Peyer's patch (tissue), 4 donors: ENCODE data around the gene ADGRD1. TPM values are rescaled to one million over a fixed set of nuclear protein-coding genes. Genes with fewer than 3 reads are reported as not detected.
A peak's percentile ranks its signal among the peaks of the same experiment; 100 is the strongest.

ENCODE experiments used
- DNase-seq, 3 donors: peaks; one replicate each; pipeline ENCODE4 v3.0.0-alpha.2; 2017 to 2019
- H3K27ac ChIP-seq, 4 donors: fragments of 200-600 bp; sonication (generic); one replicate each; pipeline ENCODE4 v1.5.1; 2016 to 2019
- H3K27me3 ChIP-seq, 2 donors: fragments of 200-600 bp; sonication (generic); one replicate each; pipeline ENCODE4 v1.5.1; 2019
- H3K36me3 ChIP-seq, 3 donors: fragments of 200-600 bp; sonication (generic); one replicate each; pipeline ENCODE4 v1.5.1; 2016 to 2019
- H3K4me1 ChIP-seq, 4 donors: fragments of 200-600 bp; sonication (generic); one replicate each; pipeline ENCODE4 v1.5.1; 2016 to 2019
- H3K4me3 ChIP-seq, 4 donors: fragments of 200-600 bp; sonication (generic); 1 replicate in 3 of 4; 2 replicates in 1 of 4; pipeline ENCODE4 v1.5.1; 2016 to 2019; ENCODE audit warnings: mild to moderate bottlenecking in 1 of 4
- H3K9me3 ChIP-seq, 4 donors: fragments of 200-600 bp; sonication (generic); one replicate each; pipeline ENCODE4 v1.5.1; 2016 to 2019; ENCODE audit warnings: mild to moderate bottlenecking in 1 of 4
- POLR2A ChIP-seq, 2 donors: fragments of 450-650 bp; IDR thresholded peaks; one replicate each; pipeline ENCODE4 v1.5.1; 2017; ENCODE audit warnings: antibody characterized with exemption in 2 of 2, mild to moderate bottlenecking in 2 of 2, moderate library complexity in 2 of 2
- total RNA-seq, 4 donors: library from RNA; depleted of rRNA; stranded (reverse); fragments of >200 nt; gene quantifications; one replicate each; pipeline ENCODE4 v1.1.0, GENCODE V29; 2016
- TF ChIP-seq, protein P1 (sequence below), 6 experiments: fragments of 450-650 bp in 4 of 6; fragments of 200-600 bp in 2 of 6; sonication (generic) in 1 of 6; IDR thresholded peaks; one replicate each; pipeline ENCODE4 v1.5.1; 2017 to 2019; ENCODE audit warnings: antibody characterized with exemption in 6 of 6, mild to moderate bottlenecking in 3 of 6, moderate library complexity in 1 of 6

Gene ADGRD1
- total RNA-seq, 4 donors from 2014 or later: 7.0 to 42.9 (median 27.9) TPM

GRCh38 chr12:131008131-131008912, 54.6 kb downstream of the ADGRD1 start:
- Histone ChIP-seq H3K27ac (peak overlapping the region in 1 of 4 donors; percentile 31), H3K4me3 (no peak overlapping the region), H3K4me1 (no peaks in the 10 kb centered on the region), H3K9me3 (no peaks in the 10 kb centered on the region), H3K27me3 (no peaks in the 10 kb centered on the region), H3K36me3 (no peaks in the 10 kb centered on the region)
- TF ChIP-seq, protein P1, sequence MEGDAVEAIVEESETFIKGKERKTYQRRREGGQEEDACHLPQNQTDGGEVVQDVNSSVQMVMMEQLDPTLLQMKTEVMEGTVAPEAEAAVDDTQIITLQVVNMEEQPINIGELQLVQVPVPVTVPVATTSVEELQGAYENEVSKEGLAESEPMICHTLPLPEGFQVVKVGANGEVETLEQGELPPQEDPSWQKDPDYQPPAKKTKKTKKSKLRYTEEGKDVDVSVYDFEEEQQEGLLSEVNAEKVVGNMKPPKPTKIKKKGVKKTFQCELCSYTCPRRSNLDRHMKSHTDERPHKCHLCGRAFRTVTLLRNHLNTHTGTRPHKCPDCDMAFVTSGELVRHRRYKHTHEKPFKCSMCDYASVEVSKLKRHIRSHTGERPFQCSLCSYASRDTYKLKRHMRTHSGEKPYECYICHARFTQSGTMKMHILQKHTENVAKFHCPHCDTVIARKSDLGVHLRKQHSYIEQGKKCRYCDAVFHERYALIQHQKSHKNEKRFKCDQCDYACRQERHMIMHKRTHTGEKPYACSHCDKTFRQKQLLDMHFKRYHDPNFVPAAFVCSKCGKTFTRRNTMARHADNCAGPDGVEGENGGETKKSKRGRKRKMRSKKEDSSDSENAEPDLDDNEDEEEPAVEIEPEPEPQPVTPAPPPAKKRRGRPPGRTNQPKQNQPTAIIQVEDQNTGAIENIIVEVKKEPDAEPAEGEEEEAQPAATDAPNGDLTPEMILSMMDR (IDR thresholded peaks at IDR 0.05): no peak
- no peak for TF ChIP-seq POLR2A (IDR thresholded peaks at IDR 0.05)
- no peak for DNase-seq

GRCh38 chr12:131008913-131009270, 55.2 kb downstream of the ADGRD1 start:
- Histone ChIP-seq H3K4me1 (no peaks in the 10 kb centered on the region), H3K4me3 (no peak overlapping the region), H3K36me3 (no peaks in the 10 kb centered on the region), H3K9me3 (no peaks in the 10 kb centered on the region), H3K27ac (no peak overlapping the region), H3K27me3 (no peaks in the 10 kb centered on the region)
- DNase-seq: no peak
- TF ChIP-seq, protein P1 (IDR thresholded peaks at IDR 0.05): no peak
- TF ChIP-seq POLR2A (IDR thresholded peaks at IDR 0.05): no peak

GRCh38 chr12:131009595-131010395, 56.1 kb downstream of the ADGRD1 start:
- no peak for DNase-seq
- H3K27ac ChIP-seq: no peak overlapping the region

GRCh38 chr12:131010396-131011131, 56.9 kb downstream of the ADGRD1 start:
- H3K9me3 ChIP-seq: no peaks in the 10 kb centered on the region
- no peak overlapping the region for H3K27ac ChIP-seq
- no peak for TF ChIP-seq POLR2A (IDR thresholded peaks at IDR 0.05)
- TF ChIP-seq, protein P1 (IDR thresholded peaks at IDR 0.05): no peak
- H3K4me1 ChIP-seq: no peaks in the 10 kb centered on the region
- no peaks in the 10 kb centered on the region for H3K27me3 ChIP-seq
- no peak overlapping the region for H3K4me3 ChIP-seq
- DNase-seq: no peak
- H3K36me3 ChIP-seq: no peaks in the 10 kb centered on the region

More at GRCh38 chr12:131009595-131010395, 56.1 kb downstream of the ADGRD1 start:
- Histone ChIP-seq H3K27me3 (no peaks in the 10 kb centered on the region), H3K4me1 (no peaks in the 10 kb centered on the region), H3K36me3 (no peaks in the 10 kb centered on the region), H3K4me3 (no peak overlapping the region), H3K9me3 (no peaks in the 10 kb centered on the region)
- TF ChIP-seq POLR2A (IDR thresholded peaks at IDR 0.05): no peak
- TF ChIP-seq, protein P1 (IDR thresholded peaks at IDR 0.05): no peak

- H3K27ac ChIP-seq: no peak overlapping the region
- H3K4me1 ChIP-seq: no peaks in the 10 kb centered on the region
- DNase-seq: no peak
- no peak overlapping the region for H3K4me3 ChIP-seq
- no peaks in the 10 kb centered on the region for H3K9me3 ChIP-seq
- H3K36me3 ChIP-seq: no peaks in the 10 kb centered on the region
- TF ChIP-seq, protein P1 (IDR thresholded peaks at IDR 0.05): no peak
- TF ChIP-seq POLR2A (IDR thresholded peaks at IDR 0.05): no peak
- H3K27me3 ChIP-seq: no peaks in the 10 kb centered on the region
These were observed 57.7 kb downstream of the ADGRD1 start for GRCh38 chr12:131011165-131012079.
